Caco-2 (cell line): Measurements from ENCODE around the gene CEL. TPM values are rescaled to one million over a fixed set of nuclear protein-coding genes. Genes with fewer than 3 reads are reported as not detected.

ENCODE experiments used
- BruUV-seq: library from RNA; stranded (reverse); fragments of 400-500 nt; replicated peaks from 2 replicates; lab custom pipeline; 2021; lab: Mats Ljungman, UMichigan
- CTCF ChIA-PET: fragments of 300-600 bp; sonication (Branson Sonifier 250); formaldehyde crosslinking; loops from one replicate; lab custom pipeline; 2022; ENCODE audit warnings: antibody characterized with exemption; lab: Charles Lee
- POLR2A ChIA-PET: fragments of 300-600 bp; sonication (Branson Sonifier 250); formaldehyde crosslinking; loops from one replicate; lab custom pipeline; 2022; ENCODE audit warnings: antibody characterized with exemption; lab: Charles Lee
- DNase-seq, 2 experiments: peaks; one replicate each; pipeline versions ENCODE4 v3.0.0 to v3.0.0-alpha.2; 2020 to 2022
- H3K27me3 ChIP-seq: replicated peaks from 2 replicates; pipeline ENCODE4 v1.6.0; 2011; ENCODE audit warnings: low read length; ENCODE audit not compliant: control insufficient read depth, insufficient read depth
- H3K36me3 ChIP-seq: 2 replicates; pipeline ENCODE4 v1.5.1; 2011; ENCODE audit warnings: low read length; ENCODE audit not compliant: control insufficient read depth, insufficient read depth
- H3K4me1 ChIP-seq: fragments of 250-450 bp; sonication (Bioruptor Pico); 2 replicates; pipeline ENCODE4 v1.5.1; 2020; ENCODE audit warnings: mild to moderate bottlenecking
- H3K4me3 ChIP-seq: 2 replicates; pipeline ENCODE4 v1.5.1; 2011; ENCODE audit warnings: low read depth, mild to moderate bottlenecking, control low read depth, low read length
- H3K9me3 ChIP-seq: fragments of 250-450 bp; sonication (Bioruptor Pico); 2 replicates; pipeline ENCODE4 v1.5.1; 2020; ENCODE audit warnings: mild to moderate bottlenecking, moderate library complexity
- H3K27ac Mint-ChIP-seq: one replicate; pipeline ENCODE4 v1.8.0; 2022; ENCODE audit warnings: mixed read lengths; ENCODE audit not compliant: unreplicated experiment
- H3K27me3 Mint-ChIP-seq: one replicate; pipeline ENCODE4 v1.8.0; 2022; ENCODE audit warnings: mixed read lengths; ENCODE audit not compliant: insufficient read depth, unreplicated experiment
- H3K36me3 Mint-ChIP-seq: one replicate; pipeline ENCODE4 v1.8.0; 2022; ENCODE audit warnings: mild to moderate bottlenecking, mixed read lengths; ENCODE audit not compliant: insufficient read depth, unreplicated experiment
- H3K4me1 Mint-ChIP-seq: one replicate; pipeline ENCODE4 v1.8.0; 2022; ENCODE audit warnings: low read depth, mixed read lengths; ENCODE audit not compliant: unreplicated experiment
- H3K4me3 Mint-ChIP-seq: one replicate; pipeline ENCODE4 v1.8.0; 2022; ENCODE audit warnings: mild to moderate bottlenecking, moderate library complexity, mixed read lengths; ENCODE audit not compliant: unreplicated experiment
- H3K9me3 Mint-ChIP-seq: one replicate; pipeline ENCODE4 v1.8.0; 2022; ENCODE audit warnings: mixed read lengths; ENCODE audit not compliant: unreplicated experiment
- CTCF ChIP-seq, 2 experiments: fragments of 200-600 bp in 1 of 2; IDR thresholded peaks; 1 replicate in 1 of 2; 2 replicates in 1 of 2; pipeline versions ENCODE4 v1.5.1 to v1.8.0; 2011 to 2022; ENCODE audit warnings: antibody characterized with exemption in 1 of 2, control low read depth in 1 of 2, inconsistent platforms in 1 of 2, low read depth in 1 of 2, low read length in 1 of 2, mild to moderate bottlenecking in 1 of 2, moderate library complexity in 1 of 2; ENCODE audit not compliant: insufficient read depth in 1 of 2, severe bottlenecking in 1 of 2, unreplicated experiment in 1 of 2
- intact Hi-C: fragments of 100-400 bp; cut with micrococcal nuclease; formaldehyde crosslinking; loops from one replicate; pipeline ENCODE4 v1.10.0; 2022; ENCODE audit not compliant: unreplicated experiment
- total RNA-seq: library from RNA; stranded (reverse); gene quantifications from 2 replicates; pipeline ENCODE4 v1.2.3, GENCODE V29; 2022

Gene CEL
- total RNA-seq, 1 experiment from 2014 or later, result 2.0 TPM

GRCh38 chr9:133103183-133103986, 41.6 kb downstream of the CEL start:
- POLR2A ChIA-PET, result no interaction called here
- Mint-ChIP-seq H3K9me3 (no peaks in the 10 kb centered on the region), H3K4me3 (no peak overlapping the region), H3K27ac (peak overlapping the region; percentile 32), H3K4me1 (no peaks in the 10 kb centered on the region), H3K36me3 (peaks cover 45% of the 10 kb centered on the region), H3K27me3 (no peaks in the 10 kb centered on the region)
- CTCF ChIA-PET, result interaction anchor here (1.7 kb wide), 1 partner anchor 41 kb away, joined by 10 read pairs; no protein-coding TSS in a partner anchor
- H3K4me3 ChIP-seq, result no peak overlapping the region
- no peaks in the 10 kb centered on the region for H3K27me3 ChIP-seq
- no peaks in the 10 kb centered on the region for H3K4me1 ChIP-seq
- peaks cover 3% of the 10 kb centered on the region; the same call in 1 of the 2 replicates for H3K36me3 ChIP-seq
- no TSS peak for BruUV-seq
- intact Hi-C loops, result loop anchor here (1.0 kb wide), 1 partner anchor 44 kb away; no protein-coding TSS in a partner anchor
- peak; percentile 91 to 93 for TF ChIP-seq CTCF (IDR thresholded peaks at IDR 0.05; ENCODE audit: insufficient read depth in 1 of 2, low read depth in 1 of 2, low read length in 1 of 2, severe bottlenecking in 1 of 2, unreplicated experiment in 1 of 2)
- peak in 1 of 2 experiments; percentile 76 for DNase-seq
- H3K9me3 ChIP-seq, result no peaks in the 10 kb centered on the region

GRCh38 chr9:133103987-133104505, 42.3 kb downstream of the CEL start:
- H3K36me3 ChIP-seq, result peaks cover 2% of the 10 kb centered on the region; the same call in 1 of the 2 replicates
- no TSS peak for BruUV-seq
- no peak for DNase-seq
- Mint-ChIP-seq H3K4me3 (no peak overlapping the region), H3K36me3 (peaks cover 45% of the 10 kb centered on the region), H3K27me3 (no peaks in the 10 kb centered on the region), H3K9me3 (no peaks in the 10 kb centered on the region), H3K27ac (no peak overlapping the region), H3K4me1 (no peaks in the 10 kb centered on the region)
- ChIA-PET CTCF (interaction anchor here (1.7 kb wide), 1 partner anchor 40 kb away, joined by 10 read pairs; no protein-coding TSS in a partner anchor), POLR2A (no interaction called here)
- H3K27me3 ChIP-seq, result no peaks in the 10 kb centered on the region
- no peak for TF ChIP-seq CTCF (IDR thresholded peaks at IDR 0.05; ENCODE audit: insufficient read depth in 1 of 2, low read depth in 1 of 2, low read length in 1 of 2, severe bottlenecking in 1 of 2, unreplicated experiment in 1 of 2)
- no peaks in the 10 kb centered on the region for H3K4me1 ChIP-seq
- no peak overlapping the region for H3K4me3 ChIP-seq
- H3K9me3 ChIP-seq, result no peaks in the 10 kb centered on the region
- intact Hi-C loops, result loop anchor here (1.0 kb wide), 1 partner anchor 43 kb away; no protein-coding TSS in a partner anchor

- no peak for DNase-seq
- no peak overlapping the region for H3K27ac Mint-ChIP-seq
- Histone ChIP-seq H3K4me1 (no peaks in the 10 kb centered on the region), H3K36me3 (peaks cover 1% of the 10 kb centered on the region; the same call in 1 of the 2 replicates), H3K9me3 (no peaks in the 10 kb centered on the region), H3K27me3 (no peaks in the 10 kb centered on the region), H3K4me3 (no peak overlapping the region)
- ChIA-PET CTCF (no interaction called here), POLR2A (no interaction called here)
- no peak for TF ChIP-seq CTCF (IDR thresholded peaks at IDR 0.05; ENCODE audit: insufficient read depth in 1 of 2, low read depth in 1 of 2, low read length in 1 of 2, severe bottlenecking in 1 of 2, unreplicated experiment in 1 of 2)
- H3K4me3 Mint-ChIP-seq, result no peak overlapping the region
- no peaks in the 10 kb centered on the region for H3K27me3 Mint-ChIP-seq
- no peaks in the 10 kb centered on the region for H3K4me1 Mint-ChIP-seq
- intact Hi-C loops, result no loop called here
- no peaks in the 10 kb centered on the region for H3K9me3 Mint-ChIP-seq
- BruUV-seq, result no TSS peak
- peaks cover 46% of the 10 kb centered on the region for H3K36me3 Mint-ChIP-seq
Measured at GRCh38 chr9:133104718-133105460, 43.1 kb downstream of the CEL start.
